Mucosa of descending colon (tissue), 3 donors: ENCODE measurements around the gene CASP6. TPM values are rescaled to one million over a fixed set of nuclear protein-coding genes. Genes with fewer than 3 reads are reported as not detected.
A peak's percentile ranks its signal among the peaks of the same experiment; 100 is the strongest.

ENCODE experiments used
- ATAC-seq: fragments of 200-7000 bp; cut with Tn5 transposase; one replicate; pipeline ENCODE4 v1.9.1; 2020; ENCODE audit warnings: mild to moderate bottlenecking, moderate library complexity
- DNase-seq, 3 donors: peaks; one replicate each; pipeline ENCODE4 v3.0.0-alpha.2; 2020
- H3K36me3 ChIP-seq: fragments of 200-600 bp; one replicate; pipeline ENCODE4 v1.8.0; 2021; ENCODE audit warnings: low read depth, mild to moderate bottlenecking
- H3K4me1 ChIP-seq: fragments of 200-600 bp; one replicate; pipeline ENCODE4 v1.8.0; 2021; ENCODE audit warnings: low read depth, mild to moderate bottlenecking
- H3K4me3 ChIP-seq: fragments of 200-600 bp; one replicate; pipeline ENCODE4 v1.8.0; 2021; ENCODE audit warnings: mild to moderate bottlenecking
- H3K9me3 ChIP-seq: fragments of 200-600 bp; one replicate; pipeline ENCODE4 v1.8.0; 2021; ENCODE audit warnings: mild to moderate bottlenecking
- CTCF ChIP-seq: fragments of 200-600 bp; IDR thresholded peaks from one replicate; pipeline ENCODE4 v1.8.0; 2022; ENCODE audit warnings: antibody characterized with exemption, mild to moderate bottlenecking
- intact Hi-C, 2 donors: fragments of 100-400 bp; cut with DNase I in 1 of 2; cut with micrococcal nuclease in 1 of 2; formaldehyde crosslinking; loops; one replicate each; pipeline versions ENCODE4 v1.11.0 to v1.11.1; 2022; cut with DNase I, micrococcal nuclease
- total RNA-seq, 3 donors: library from RNA; stranded (reverse); fragmentation: NEBNext Ultra II Directional in 2 of 3; extraction: Animal tissue kit (Norgen Biotek cat#: 25700) in 2 of 3; gene quantifications; one replicate each; pipeline versions ENCODE4 v1.2.1 to v1.2.4, GENCODE V29; 2021 to 2023
- donor health status: DM: no; HTN: no; CAD: no; lungs with moderate emphysema.
- donor health status: DM: no; HTN: no; CAD: no.
- donor health status: DM: no; HTN: yes; CAD: no.

Gene CASP6
- total RNA-seq, 3 donors from 2014 or later: 40.1 to 81.5 (median 78.7) TPM

DNA sequence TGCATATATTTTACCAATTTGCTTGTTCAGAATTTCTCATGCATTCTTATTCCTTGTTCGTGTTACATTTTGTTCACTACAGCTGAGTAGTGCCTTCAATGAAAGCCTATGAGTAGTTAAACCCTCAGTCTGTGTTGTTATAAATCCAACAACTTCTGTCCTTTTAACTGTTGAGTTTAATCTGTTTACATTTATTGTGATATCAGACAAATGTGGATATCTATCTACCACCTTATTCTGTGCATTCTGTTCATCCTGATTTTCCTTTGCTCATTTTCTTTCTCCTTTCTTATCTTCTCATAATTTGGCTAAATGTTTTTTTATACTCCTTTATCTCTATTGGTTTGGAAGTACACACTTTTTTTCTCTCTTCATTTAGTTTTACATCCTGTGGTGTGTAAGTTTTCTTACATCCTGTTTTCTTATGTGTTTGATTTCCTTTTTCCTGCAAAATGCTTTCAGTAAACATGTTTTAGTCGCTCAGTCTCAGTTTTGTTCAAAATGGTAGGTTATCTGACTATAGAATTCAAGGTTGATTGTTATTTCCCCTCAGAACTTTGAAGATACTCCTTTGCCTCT lies 54.2 kb downstream of the CASP6 start:
- ATAC-seq (peak; percentile 31), DNase-seq (no peak)
- no peak for TF ChIP-seq CTCF
- H3K4me1 ChIP-seq: no peaks in the 10 kb centered on the region
- H3K36me3 ChIP-seq: no peaks in the 10 kb centered on the region
- no peak overlapping the region for H3K4me3 ChIP-seq
- peaks cover 7% of the 10 kb centered on the region for H3K9me3 ChIP-seq
- intact Hi-C loops: no loop called here

DNA sequence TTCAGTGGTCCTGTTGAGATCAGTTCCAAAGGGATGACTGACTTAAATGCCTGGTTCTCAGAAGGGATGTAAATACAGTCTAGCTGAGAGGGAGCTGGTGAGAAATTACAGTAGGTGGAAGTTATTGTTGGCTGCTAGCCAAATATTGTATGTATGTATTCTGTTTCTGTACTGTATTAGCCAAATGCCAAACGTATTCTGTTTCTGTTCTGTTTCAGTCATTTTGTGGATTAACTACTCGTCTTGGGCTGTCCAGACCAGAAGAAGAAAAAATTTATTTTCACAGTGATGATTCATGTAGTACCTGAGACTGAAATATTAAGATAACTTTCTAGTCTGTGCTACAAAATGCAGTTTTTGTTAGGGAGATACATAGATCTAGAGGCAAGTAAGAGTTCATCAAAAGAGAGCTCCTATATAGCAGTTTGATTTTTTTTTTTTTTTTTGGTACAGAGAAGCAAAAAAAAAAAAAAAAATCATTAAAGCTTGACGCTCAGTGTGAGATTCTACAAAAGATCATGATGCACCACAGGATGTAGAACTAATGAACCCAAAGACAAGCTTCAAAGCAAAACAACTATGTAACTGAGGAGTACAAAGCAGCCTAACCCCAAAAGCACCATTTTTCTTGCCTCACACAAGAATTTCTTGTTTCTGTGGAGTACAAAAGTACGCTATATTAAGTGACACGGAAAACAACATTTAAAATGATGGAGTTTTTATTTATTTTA lies 54.8 kb downstream of the CASP6 start:
- Histone ChIP-seq H3K4me1 (no peaks in the 10 kb centered on the region), H3K36me3 (no peaks in the 10 kb centered on the region), H3K4me3 (no peak overlapping the region), H3K9me3 (peaks cover 7% of the 10 kb centered on the region)
- peak; percentile 74 for ATAC-seq
- no peak for TF ChIP-seq CTCF
- DNase-seq: no peak
- intact Hi-C loops: no loop called here

DNA sequence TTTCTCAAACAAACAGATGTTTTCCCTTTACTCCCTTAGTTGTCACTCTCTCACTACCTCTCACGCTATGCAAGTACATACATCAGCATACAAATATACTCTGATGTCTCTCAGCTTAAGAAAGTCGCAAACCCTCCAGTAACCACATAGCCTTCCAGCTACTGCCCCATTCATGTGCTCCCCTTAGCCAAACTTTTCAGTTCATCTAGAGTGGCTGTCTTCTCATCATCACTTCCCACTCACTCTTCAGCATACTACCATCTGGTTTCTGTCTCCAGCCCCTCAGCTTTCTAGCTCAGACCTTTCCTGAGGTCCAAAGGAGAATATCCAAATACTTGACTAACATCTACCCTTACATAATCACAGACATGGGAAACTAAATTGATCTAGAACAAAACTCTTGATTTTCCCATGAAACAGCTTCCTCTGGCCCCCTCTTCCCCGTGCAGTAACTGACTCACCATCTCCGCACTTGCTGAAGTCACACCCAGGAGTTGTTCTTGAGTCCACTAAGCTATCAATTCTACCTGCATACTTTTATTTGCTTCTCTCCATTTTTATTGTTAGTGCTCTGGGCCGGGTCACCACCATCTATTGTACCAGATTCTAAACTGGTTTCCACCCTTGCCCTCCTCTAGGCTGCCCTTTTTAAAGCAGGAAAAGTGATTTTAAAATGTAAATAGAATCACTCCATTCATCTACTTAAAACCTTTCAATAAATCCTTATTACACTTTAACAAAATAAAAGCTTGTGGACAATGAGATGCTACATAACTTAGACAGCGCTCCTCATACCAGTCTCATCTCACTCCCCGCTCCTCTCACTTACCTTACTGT lies 57.2 kb downstream of the CASP6 start:
- no peaks in the 10 kb centered on the region for H3K36me3 ChIP-seq
- DNase-seq (no peak), ATAC-seq (peak; percentile 75)
- H3K9me3 ChIP-seq: no peaks in the 10 kb centered on the region
- H3K4me3 ChIP-seq: no peak overlapping the region
- intact Hi-C loops: no loop called here
- no peaks in the 10 kb centered on the region for H3K4me1 ChIP-seq
- TF ChIP-seq CTCF: no peak

- ATAC-seq (no peak), DNase-seq (no peak)
- TF ChIP-seq CTCF: no peak
- Histone ChIP-seq H3K9me3 (no peaks in the 10 kb centered on the region), H3K4me1 (no peaks in the 10 kb centered on the region), H3K4me3 (no peak overlapping the region), H3K36me3 (no peaks in the 10 kb centered on the region)
- intact Hi-C loops: no loop called here
Measured at GRCh38 chr4:109640644-109641043, 62.6 kb downstream of the CASP6 start.

Other genes starting within 250 kb of the CASP6 start
- 10 to 100 TPM in 1 of 3 donors, 1 to 10 TPM in 2; 2.7 to 11.5 (median 6.6) TPM for gene MCUB, start 143.2 kb downstream of the CASP6 start, total RNA-seq
- 10 to 100 TPM; 30.9 to 45.3 (median 43.5) TPM for gene PLA2G12A, start 26.6 kb upstream of the CASP6 start, total RNA-seq
- 10 to 100 TPM in 1 of 3 donors, 1 to 10 TPM in 2; 3.3 to 11.8 (median 6.6) TPM for gene CFI, start 98.6 kb upstream of the CASP6 start, total RNA-seq
- gene GAR1, start 112.3 kb upstream of the CASP6 start, total RNA-seq: 10 to 100 TPM; 10.3 to 15.9 (median 11.5) TPM
- gene RRH, start 124.5 kb upstream of the CASP6 start, total RNA-seq: not detected
- gene LRIT3, start 144.7 kb upstream of the CASP6 start, total RNA-seq: under 1 TPM in 1 of 3 donors, not detected in 2; 0.06 TPM
- 1 to 10 TPM; 1.6 to 2.6 (median 2.5) TPM for gene EGF, start 209.4 kb upstream of the CASP6 start, total RNA-seq